MM.1S (cell line): ENCODE results near the gene CARD9.

Experiments used
- DNase-seq: peaks from one replicate; pipeline ENCODE4 v3.0.0-alpha.2; 2015
- H2AFZ ChIP-seq: fragments of 300-600 bp; sonication (generic); 2 replicates; pipeline ENCODE4 v1.6.0; 2016; ENCODE audit warnings: antibody characterized with exemption, low read length
- H3F3A ChIP-seq: fragments of 300-600 bp; sonication (generic); 2 replicates; pipeline ENCODE4 v1.6.1; 2016; ENCODE audit warnings: mild to moderate bottlenecking, antibody characterized with exemption, low read length, moderate library complexity, mixed read lengths; ENCODE audit not compliant: insufficient read depth
- H3K27ac ChIP-seq: fragments of 300-600 bp; sonication (generic); 2 replicates; pipeline ENCODE4 v1.5.1; 2016; ENCODE audit warnings: mild to moderate bottlenecking, low read length
- H3K27me3 ChIP-seq: fragments of 300-600 bp; sonication (generic); replicated peaks from 2 replicates; pipeline ENCODE4 v1.6.0; 2016; ENCODE audit warnings: low read length; ENCODE audit not compliant: insufficient read depth
- H3K36me3 ChIP-seq: fragments of 300-600 bp; sonication (generic); replicated peaks from 2 replicates; pipeline ENCODE4 v1.6.1; 2016; ENCODE audit warnings: mild to moderate bottlenecking, low read length, mixed read lengths; ENCODE audit not compliant: insufficient read depth
- H3K4me1 ChIP-seq: fragments of 300-600 bp; sonication (generic); 2 replicates; pipeline ENCODE4 v1.6.1; 2016; ENCODE audit warnings: low read length, mixed read lengths
- H3K4me2 ChIP-seq: fragments of 300-600 bp; sonication (generic); 2 replicates; pipeline ENCODE4 v1.6.0; 2016; ENCODE audit warnings: low read depth, low read length
- H3K4me3 ChIP-seq: fragments of 300-600 bp; sonication (generic); 2 replicates; pipeline ENCODE4 v1.5.1; 2016; ENCODE audit warnings: low read length, mixed read lengths
- H3K79me2 ChIP-seq: fragments of 300-600 bp; sonication (generic); 2 replicates; pipeline ENCODE4 v1.6.1; 2016; ENCODE audit warnings: mixed run types, low read length, mixed read lengths
- H3K9ac ChIP-seq: fragments of 300-600 bp; sonication (generic); 2 replicates; pipeline ENCODE4 v1.6.1; 2016; ENCODE audit warnings: low read length, mixed read lengths
- H3K9me2 ChIP-seq: fragments of 300-600 bp; sonication (generic); replicated peaks from 2 replicates; pipeline ENCODE4 v1.6.1; 2016; ENCODE audit warnings: mild to moderate bottlenecking, low read length, mixed read lengths; ENCODE audit not compliant: insufficient read depth
- H3K9me3 ChIP-seq: fragments of 300-600 bp; sonication (generic); replicated peaks from 2 replicates; pipeline ENCODE4 v1.6.1; 2016; ENCODE audit warnings: mild to moderate bottlenecking, low read length, mixed read lengths; ENCODE audit not compliant: insufficient read depth
- H4K20me1 ChIP-seq: fragments of 300-600 bp; sonication (generic); 2 replicates; pipeline ENCODE4 v1.6.1; 2016; ENCODE audit warnings: mild to moderate bottlenecking, low read length, moderate library complexity, mixed read lengths; ENCODE audit not compliant: insufficient read depth
- EZH2 ChIP-seq: fragments of 300-600 bp; sonication (generic); optimal IDR thresholded peaks from 2 replicates; pipeline ENCODE3; 2017; ENCODE audit warnings: low read depth, mild to moderate bottlenecking, antibody characterized with exemption, low read length, mixed read lengths
- EZH2phosphoT487 ChIP-seq: fragments of 300-600 bp; sonication (generic); IDR thresholded peaks from 2 replicates; pipeline ENCODE4 v1.6.1; 2018; ENCODE audit warnings: antibody characterized with exemption, low read length
- TF ChIP-seq, protein P1 (sequence below): fragments of 300-600 bp; sonication (generic); IDR thresholded peaks from 2 replicates; pipeline ENCODE4 v1.5.1; 2016; ENCODE audit warnings: antibody characterized with exemption, low read length, mixed read lengths

CARD9 gene

GRCh38 chr9:136355616-136356557, 17.6 kb downstream of the CARD9 start:
- no peak for TF ChIP-seq EZH2phosphoT487
- no peak for TF ChIP-seq EZH2
- TF ChIP-seq, protein P1, sequence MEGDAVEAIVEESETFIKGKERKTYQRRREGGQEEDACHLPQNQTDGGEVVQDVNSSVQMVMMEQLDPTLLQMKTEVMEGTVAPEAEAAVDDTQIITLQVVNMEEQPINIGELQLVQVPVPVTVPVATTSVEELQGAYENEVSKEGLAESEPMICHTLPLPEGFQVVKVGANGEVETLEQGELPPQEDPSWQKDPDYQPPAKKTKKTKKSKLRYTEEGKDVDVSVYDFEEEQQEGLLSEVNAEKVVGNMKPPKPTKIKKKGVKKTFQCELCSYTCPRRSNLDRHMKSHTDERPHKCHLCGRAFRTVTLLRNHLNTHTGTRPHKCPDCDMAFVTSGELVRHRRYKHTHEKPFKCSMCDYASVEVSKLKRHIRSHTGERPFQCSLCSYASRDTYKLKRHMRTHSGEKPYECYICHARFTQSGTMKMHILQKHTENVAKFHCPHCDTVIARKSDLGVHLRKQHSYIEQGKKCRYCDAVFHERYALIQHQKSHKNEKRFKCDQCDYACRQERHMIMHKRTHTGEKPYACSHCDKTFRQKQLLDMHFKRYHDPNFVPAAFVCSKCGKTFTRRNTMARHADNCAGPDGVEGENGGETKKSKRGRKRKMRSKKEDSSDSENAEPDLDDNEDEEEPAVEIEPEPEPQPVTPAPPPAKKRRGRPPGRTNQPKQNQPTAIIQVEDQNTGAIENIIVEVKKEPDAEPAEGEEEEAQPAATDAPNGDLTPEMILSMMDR = no peak
- H3F3A ChIP-seq = no peaks in the 10 kb centered on the region
- no peak overlapping the region for H2AFZ ChIP-seq
- no peaks in the 10 kb centered on the region for H3K9me2 ChIP-seq
- no peak overlapping the region for H3K4me2 ChIP-seq
- no peaks in the 10 kb centered on the region for H3K4me1 ChIP-seq
- H3K36me3 ChIP-seq = no peaks in the 10 kb centered on the region
- H3K79me2 ChIP-seq = no peaks in the 10 kb centered on the region
- no peak overlapping the region for H3K9ac ChIP-seq
- H4K20me1 ChIP-seq = no peaks in the 10 kb centered on the region
- peaks cover 58% of the 10 kb centered on the region for H3K27me3 ChIP-seq
- no peak overlapping the region for H3K4me3 ChIP-seq
- no peak overlapping the region for H3K27ac ChIP-seq
- H3K9me3 ChIP-seq = no peaks in the 10 kb centered on the region
- DNase-seq = no peak

DNA sequence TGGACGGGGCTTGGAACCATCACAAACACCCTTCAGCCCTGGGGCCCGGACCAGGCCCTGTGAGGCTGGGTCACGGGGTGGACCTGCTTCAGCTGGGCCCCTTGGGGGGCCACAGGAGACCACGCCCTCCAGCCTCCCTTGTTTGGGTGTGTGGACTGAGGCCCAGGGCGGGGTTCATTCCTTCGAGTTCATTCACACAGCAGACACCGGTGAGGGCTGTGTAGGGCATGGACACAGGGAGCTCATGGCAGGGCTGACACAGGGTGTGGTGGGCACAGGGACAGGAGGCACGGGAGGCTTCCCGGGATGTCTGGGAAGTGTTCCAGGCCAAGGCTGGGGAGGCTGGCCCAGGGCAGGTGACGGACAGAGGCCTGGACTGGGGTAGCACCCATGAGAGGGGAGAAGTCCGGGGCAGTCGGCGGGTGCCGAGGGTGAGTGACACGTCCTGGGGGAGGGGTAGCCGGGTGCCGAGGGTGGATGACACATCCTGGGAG, 18.8 kb downstream of the CARD9 start:
- Histone ChIP-seq H3K4me2 (no peak overlapping the region), H2AFZ (no peak overlapping the region), H3K4me1 (no peaks in the 10 kb centered on the region), H3F3A (no peaks in the 10 kb centered on the region), H4K20me1 (no peaks in the 10 kb centered on the region), H3K4me3 (no peak overlapping the region), H3K27me3 (peaks cover 71% of the 10 kb centered on the region), H3K79me2 (no peaks in the 10 kb centered on the region), H3K9me2 (no peaks in the 10 kb centered on the region), H3K9me3 (no peaks in the 10 kb centered on the region), H3K36me3 (no peaks in the 10 kb centered on the region), H3K27ac (no peak overlapping the region), H3K9ac (no peak overlapping the region)
- no peak for DNase-seq
- no peak for TF ChIP-seq EZH2
- TF ChIP-seq EZH2phosphoT487 = no peak
- TF ChIP-seq, protein P1 = no peak

GRCh38 chr9:136353757-136354488, 19.5 kb downstream of the CARD9 start:
- no peaks in the 10 kb centered on the region for H3K9me3 ChIP-seq
- no peak overlapping the region for H3K4me2 ChIP-seq
- H3K79me2 ChIP-seq = no peaks in the 10 kb centered on the region
- H4K20me1 ChIP-seq = no peaks in the 10 kb centered on the region
- no peak overlapping the region for H3K27ac ChIP-seq
- TF ChIP-seq, protein P1 = no peak
- H3K4me1 ChIP-seq = no peaks in the 10 kb centered on the region
- no peaks in the 10 kb centered on the region for H3K36me3 ChIP-seq
- no peak overlapping the region for H2AFZ ChIP-seq
- peaks cover 78% of the 10 kb centered on the region for H3K27me3 ChIP-seq
- H3K9me2 ChIP-seq = no peaks in the 10 kb centered on the region
- DNase-seq = no peak
- no peak overlapping the region for H3K9ac ChIP-seq
- H3F3A ChIP-seq = no peaks in the 10 kb centered on the region
- H3K4me3 ChIP-seq = no peak overlapping the region
